NCI-H2107 treated with DMSO at 0.1 percent for 48 hours (cell line): ENCODE results near the gene CD86.
A peak's percentile ranks its signal among the peaks of the same experiment; 100 is the strongest.
"Not testable (repeated sequence)": the region's sequence is repeated elsewhere in the genome, so short reads cannot be mapped to it uniquely, and the experiment has no call there.

Source experiments
- DNase-seq: peaks from one replicate; lab custom pipeline; 2025; ENCODE audit not compliant: unreplicated experiment; lab: John Stamatoyannopoulos, UW

Gene CD86

GRCh38 chr3:122055215-122055614 lies at the start of gene CD86:
Gene CD86, plus strand, starts transcription at chr3:122055362. Its CDS starts 128 bp downstream, at chr3:122055490.
- no peak for DNase-seq

GRCh38 chr3:122006267-122006666 lies 48.9 kb upstream of the CD86 start:
- no peak for DNase-seq

- no peak for DNase-seq
Observed at GRCh38 chr3:122008166-122008565, 47.0 kb upstream of the CD86 start.

GRCh38 chr3:122010506-122010905 lies 44.7 kb upstream of the CD86 start:
- no peak for DNase-seq

- no peak for DNase-seq
Observed at GRCh38 chr3:122011396-122011795, 43.8 kb upstream of the CD86 start.

GRCh38 chr3:122012821-122013220 lies 42.3 kb upstream of the CD86 start:
- no peak for DNase-seq

- no peak for DNase-seq
Observed at GRCh38 chr3:122013448-122013925, 41.7 kb upstream of the CD86 start.

GRCh38 chr3:122014741-122015140 lies 40.4 kb upstream of the CD86 start:
- DNase-seq, result no peak

GRCh38 chr3:122019493-122019892 lies 35.7 kb upstream of the CD86 start:
- DNase-seq, result no peak

- no peak for DNase-seq
Observed at GRCh38 chr3:122021037-122021436, 34.1 kb upstream of the CD86 start.

- peak; percentile 87 for DNase-seq
Observed at GRCh38 chr3:122021811-122022401, 33.3 kb upstream of the CD86 start, which contains the start of gene ILDR1. Gene ILDR1, minus strand, starts transcription at chr3:122022247. Its CDS starts 170 bp downstream, at chr3:122022077.

GRCh38 chr3:122023335-122023910 lies 31.7 kb upstream of the CD86 start:
- DNase-seq, result no peak

- no peak for DNase-seq
Observed at GRCh38 chr3:122024800-122025199, 30.4 kb upstream of the CD86 start.

GRCh38 chr3:122025296-122025695 lies 29.9 kb upstream of the CD86 start:
- no peak for DNase-seq

- DNase-seq, result no peak
Observed at GRCh38 chr3:122030381-122031122, 24.6 kb upstream of the CD86 start.

- DNase-seq, result no peak
Observed at GRCh38 chr3:122031123-122031468, 24.1 kb upstream of the CD86 start.

- no peak for DNase-seq
Observed at GRCh38 chr3:122032531-122032930, 22.6 kb upstream of the CD86 start.

- no peak for DNase-seq
Observed at GRCh38 chr3:122033023-122033422, 22.1 kb upstream of the CD86 start.

GRCh38 chr3:122047296-122047695 lies 7.9 kb upstream of the CD86 start:
- not testable (repeated sequence) for DNase-seq

- DNase-seq, result not testable (repeated sequence)
Observed at GRCh38 chr3:122047773-122048172, 7.4 kb upstream of the CD86 start.

- DNase-seq, result no peak
Observed at GRCh38 chr3:122052968-122053367, 2.2 kb upstream of the CD86 start.

GRCh38 chr3:122057671-122058070 lies 2.5 kb downstream of the CD86 start:
- DNase-seq, result no peak
